HL-60 (cell line): Measurements from ENCODE around the gene DZIP3.

Source experiments
- CTCF ChIP-seq: IDR thresholded peaks from one replicate; pipeline ENCODE4 v1.5.1; 2011; ENCODE audit warnings: low read length, control low read depth, inconsistent platforms; ENCODE audit not compliant: insufficient read depth
- POLR2AphosphoS5 ChIP-seq: IDR thresholded peaks from 2 replicates; pipeline ENCODE4 v1.6.1; 2012; ENCODE audit warnings: low read depth
- REST ChIP-seq: IDR thresholded peaks from 2 replicates; pipeline ENCODE4 v1.6.1; 2012; ENCODE audit warnings: low read depth; ENCODE audit not compliant: insufficient replicate concordance
- SPI1 ChIP-seq: IDR thresholded peaks from 2 replicates; pipeline ENCODE4 v1.6.1; 2012; ENCODE audit warnings: low read depth, mild to moderate bottlenecking, borderline replicate concordance

- TF ChIP-seq CTCF = no peak
- no peak for TF ChIP-seq POLR2AphosphoS5
- TF ChIP-seq REST = no peak
- no peak for TF ChIP-seq SPI1
Measured at GRCh38 chr3:108595321-108595720, 5.8 kb downstream of the DZIP3 start.
